Muscle layer of colon (tissue), 2 donors: ENCODE data around the gene IGFBP7.
A peak's percentile ranks its signal among the peaks of the same experiment; 100 is the strongest.

Experiments used
- H3K27ac ChIP-seq: one replicate; pipeline ENCODE4 v1.7.0; 2013; ENCODE audit warnings: low read depth, mild to moderate bottlenecking, low read length, moderate library complexity
- H3K27me3 ChIP-seq, 2 donors: one replicate each; pipeline ENCODE4 v1.7.0; 2013; ENCODE audit warnings: low read length in 2 of 2, mild to moderate bottlenecking in 2 of 2; ENCODE audit not compliant: insufficient read depth in 2 of 2, control insufficient read depth in 1 of 2
- H3K36me3 ChIP-seq: one replicate; pipeline ENCODE4 v1.7.0; 2013; ENCODE audit warnings: mild to moderate bottlenecking, low read length; ENCODE audit not compliant: insufficient read depth
- H3K4me1 ChIP-seq: one replicate; pipeline ENCODE4 v1.7.0; 2013; ENCODE audit warnings: mild to moderate bottlenecking, low read length; ENCODE audit not compliant: insufficient read depth
- H3K4me3 ChIP-seq, 2 donors: one replicate each; pipeline ENCODE4 v1.7.0; 2013; ENCODE audit warnings: low read length in 2 of 2, low read depth in 1 of 2, mild to moderate bottlenecking in 1 of 2, moderate library complexity in 1 of 2
- H3K9ac ChIP-seq: one replicate; pipeline ENCODE4 v1.7.0; 2013; ENCODE audit warnings: low read length
- H3K9me3 ChIP-seq: one replicate; pipeline ENCODE4 v1.7.0; 2013; ENCODE audit warnings: mild to moderate bottlenecking, low read length
- donor health status: abdominal sarcoma.
- donor health status: Adenocarcinoma of cecum.

The IGFBP7 gene

DNA sequence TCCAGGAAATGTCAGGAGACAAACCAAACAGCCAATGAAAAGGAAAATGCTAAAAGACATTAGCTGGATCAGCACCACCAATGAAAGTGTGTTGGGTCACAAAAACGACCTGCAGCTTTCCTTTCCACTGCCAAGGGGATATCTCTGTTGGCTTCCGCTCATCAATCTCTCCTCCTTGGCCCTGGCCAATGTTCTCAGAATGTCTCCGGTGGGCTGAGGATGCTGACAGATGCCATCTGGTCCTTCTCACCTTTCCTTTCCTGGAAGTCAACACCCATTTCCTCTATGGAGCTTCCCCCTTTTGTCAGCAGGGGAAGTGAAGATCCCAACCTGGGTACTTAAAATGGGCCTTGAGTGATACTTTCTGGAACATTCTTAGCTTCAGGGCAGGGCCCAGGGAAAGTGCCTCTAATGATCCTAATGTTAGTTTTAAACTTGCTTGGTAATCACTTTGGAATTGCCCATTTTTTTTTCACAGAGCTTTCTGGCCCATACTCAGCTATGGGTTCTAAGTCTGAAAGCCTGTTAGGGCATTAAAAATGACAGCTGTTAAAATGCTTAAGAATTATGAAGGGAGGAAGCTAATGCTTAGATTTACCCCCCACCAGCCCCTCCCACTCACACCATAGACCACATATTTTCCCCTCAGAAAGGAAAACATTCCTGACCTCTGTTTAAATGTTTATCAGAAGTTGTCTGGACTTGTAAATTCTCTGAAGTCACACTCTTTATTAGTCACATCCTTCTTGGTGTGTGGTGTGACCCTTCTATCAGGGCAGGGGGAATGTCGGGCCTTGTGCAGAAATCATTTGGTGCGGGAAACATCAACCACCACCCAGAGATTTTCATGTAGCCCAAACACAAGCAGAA is 29.2 kb downstream of the IGFBP7 start:
- Histone ChIP-seq H3K27ac (peak overlapping the region; percentile 79), H3K4me3 (no peak overlapping the region), H3K9me3 (no peaks in the 10 kb centered on the region), H3K4me1 (peaks cover 46% of the 10 kb centered on the region), H3K27me3 (no peaks in the 10 kb centered on the region), H3K36me3 (no peaks in the 10 kb centered on the region), H3K9ac (no peak overlapping the region)

DNA sequence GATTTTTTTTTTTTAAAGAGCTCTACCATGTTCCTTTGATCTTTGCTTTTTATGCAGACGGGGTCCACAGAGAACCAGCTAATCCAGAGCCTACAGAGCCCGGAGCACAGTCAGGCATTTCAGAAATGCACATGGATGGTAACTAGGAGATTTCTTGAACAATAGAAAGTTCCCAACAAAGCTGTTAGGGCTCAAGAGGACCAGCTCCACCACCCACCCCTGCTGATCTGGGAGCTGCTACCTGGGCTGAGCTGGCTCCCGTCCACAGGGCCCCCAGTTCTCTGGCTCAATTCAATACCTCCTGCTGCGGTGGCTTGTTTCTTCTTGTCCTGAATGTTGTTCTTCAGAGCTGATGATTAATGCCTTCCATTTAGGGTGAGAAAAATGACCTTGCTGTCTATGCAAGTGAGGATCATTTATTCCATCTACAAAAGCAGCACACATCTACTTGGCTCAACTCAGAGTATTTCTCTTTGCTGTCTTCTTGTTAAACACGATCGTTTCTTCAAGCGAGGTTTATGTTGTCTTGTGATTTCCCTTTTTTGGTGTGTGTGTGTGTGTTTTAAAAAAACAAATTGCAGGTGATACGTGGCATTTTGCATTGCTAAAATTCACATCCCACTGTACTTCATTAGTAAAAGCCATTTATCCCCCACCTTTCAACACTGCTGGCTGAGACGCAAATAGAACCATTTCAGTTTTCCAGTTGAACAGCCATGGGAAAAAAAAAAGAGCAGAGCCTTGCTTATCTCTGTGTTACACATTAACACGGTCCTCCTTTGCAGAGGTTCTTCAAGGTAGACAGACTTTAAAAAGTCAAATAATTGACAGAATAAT is 31.3 kb downstream of the IGFBP7 start:
- Histone ChIP-seq H3K4me3 (peak overlapping the region in 1 of 2 donors; percentile 28), H3K27me3 (no peaks in the 10 kb centered on the region), H3K4me1 (peaks cover 62% of the 10 kb centered on the region), H3K9ac (no peak overlapping the region), H3K9me3 (no peaks in the 10 kb centered on the region), H3K27ac (peak overlapping the region; percentile 27), H3K36me3 (no peaks in the 10 kb centered on the region)

GRCh38 chr4:57077550-57078343 is 32.4 kb downstream of the IGFBP7 start:
- no peak overlapping the region for H3K4me3 ChIP-seq
- no peaks in the 10 kb centered on the region for H3K36me3 ChIP-seq
- no peak overlapping the region for H3K27ac ChIP-seq
- peaks cover 62% of the 10 kb centered on the region for H3K4me1 ChIP-seq
- no peak overlapping the region for H3K9ac ChIP-seq
- H3K9me3 ChIP-seq, result no peaks in the 10 kb centered on the region
- H3K27me3 ChIP-seq, result no peaks in the 10 kb centered on the region

DNA sequence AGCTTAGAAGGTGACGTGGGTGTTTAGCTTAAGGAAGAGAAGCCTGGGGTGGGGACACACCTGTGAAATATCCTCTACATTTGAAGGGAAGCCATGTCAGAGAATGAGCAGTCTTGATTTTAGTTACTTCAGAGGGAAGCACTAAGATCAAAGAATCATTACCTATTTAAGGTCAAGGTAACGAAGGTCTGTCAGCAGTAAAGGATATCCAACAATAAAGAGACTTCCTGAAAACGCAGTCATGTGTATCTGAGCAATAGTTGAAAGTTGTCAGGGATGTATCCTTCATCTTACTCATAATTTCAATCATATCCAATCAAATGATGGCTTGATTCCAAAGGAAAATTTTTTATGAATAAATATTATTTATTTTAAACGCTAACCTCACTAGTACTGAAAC is 33.5 kb downstream of the IGFBP7 start:
- H3K4me1 ChIP-seq, result peaks cover 57% of the 10 kb centered on the region
- no peaks in the 10 kb centered on the region for H3K9me3 ChIP-seq
- H3K9ac ChIP-seq, result no peak overlapping the region
- H3K27me3 ChIP-seq, result no peaks in the 10 kb centered on the region
- no peaks in the 10 kb centered on the region for H3K36me3 ChIP-seq
- H3K4me3 ChIP-seq, result no peak overlapping the region
- no peak overlapping the region for H3K27ac ChIP-seq

DNA sequence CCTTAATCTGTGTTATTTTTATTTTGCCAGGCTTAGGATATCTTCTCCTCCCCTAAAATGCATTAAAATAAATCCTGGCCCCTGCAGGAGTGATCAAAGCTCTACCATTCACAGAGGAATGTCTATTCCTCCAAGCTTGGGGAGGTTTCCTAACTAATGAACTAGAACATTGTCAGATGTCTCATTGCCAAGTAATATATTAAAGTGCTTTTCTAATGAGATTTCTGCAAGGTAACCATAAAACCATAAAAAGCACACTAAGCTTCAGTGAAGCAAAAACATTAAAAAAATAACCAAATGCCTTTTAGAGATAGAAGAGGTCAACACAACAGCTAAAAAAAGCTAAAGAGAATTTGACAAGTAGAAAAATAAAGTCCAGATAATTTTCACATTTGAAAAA is 34.8 kb downstream of the IGFBP7 start:
- H3K4me3 ChIP-seq, result no peak overlapping the region
- H3K27me3 ChIP-seq, result no peaks in the 10 kb centered on the region
- no peaks in the 10 kb centered on the region for H3K36me3 ChIP-seq
- H3K4me1 ChIP-seq, result peaks cover 44% of the 10 kb centered on the region
- H3K27ac ChIP-seq, result no peak overlapping the region
- no peaks in the 10 kb centered on the region for H3K9me3 ChIP-seq
- no peak overlapping the region for H3K9ac ChIP-seq

GRCh38 chr4:57074744-57075143 is 35.4 kb downstream of the IGFBP7 start:
- no peaks in the 10 kb centered on the region for H3K27me3 ChIP-seq
- no peaks in the 10 kb centered on the region for H3K9me3 ChIP-seq
- no peak overlapping the region for H3K9ac ChIP-seq
- peaks cover 38% of the 10 kb centered on the region for H3K4me1 ChIP-seq
- no peaks in the 10 kb centered on the region for H3K36me3 ChIP-seq
- no peak overlapping the region for H3K27ac ChIP-seq
- no peak overlapping the region for H3K4me3 ChIP-seq

GRCh38 chr4:57073559-57073958 is 36.6 kb downstream of the IGFBP7 start:
- no peak overlapping the region for H3K27ac ChIP-seq
- H3K36me3 ChIP-seq, result no peaks in the 10 kb centered on the region
- H3K9ac ChIP-seq, result no peak overlapping the region
- H3K4me1 ChIP-seq, result peaks cover 34% of the 10 kb centered on the region
- no peaks in the 10 kb centered on the region for H3K9me3 ChIP-seq
- H3K27me3 ChIP-seq, result no peaks in the 10 kb centered on the region
- H3K4me3 ChIP-seq, result no peak overlapping the region

DNA sequence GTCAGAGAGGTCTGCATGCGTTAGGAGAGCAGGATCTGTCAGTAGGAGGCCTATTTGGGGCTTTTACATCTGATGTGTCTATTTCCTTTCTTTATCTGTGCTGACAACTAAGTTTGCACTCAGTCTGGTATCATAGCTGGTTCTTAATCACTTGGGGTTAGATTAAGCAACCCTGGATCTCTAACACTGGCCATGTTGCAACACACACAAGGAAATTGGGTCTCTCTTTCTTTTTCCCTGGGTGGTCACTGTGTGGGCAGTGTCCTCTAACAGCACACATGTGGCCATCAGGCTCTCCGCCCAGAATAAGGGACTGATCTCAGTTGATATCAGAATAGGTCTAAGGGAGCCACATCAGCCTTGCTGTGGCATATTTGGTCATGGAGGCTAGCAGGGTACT is 38.9 kb downstream of the IGFBP7 start:
- H3K4me1 ChIP-seq, result peaks cover 26% of the 10 kb centered on the region
- no peak overlapping the region for H3K27ac ChIP-seq
- no peak overlapping the region for H3K4me3 ChIP-seq

GRCh38 chr4:57070461-57070860 is 39.7 kb downstream of the IGFBP7 start:
- Histone ChIP-seq H3K9ac (no peak overlapping the region), H3K9me3 (no peaks in the 10 kb centered on the region), H3K4me1 (peaks cover 23% of the 10 kb centered on the region), H3K4me3 (no peak overlapping the region), H3K27ac (no peak overlapping the region), H3K27me3 (no peaks in the 10 kb centered on the region), H3K36me3 (no peaks in the 10 kb centered on the region)

More for the DNA sequence above, 38.9 kb downstream of the IGFBP7 start:
- no peaks in the 10 kb centered on the region for H3K9me3 ChIP-seq
- no peak overlapping the region for H3K9ac ChIP-seq
- no peaks in the 10 kb centered on the region for H3K36me3 ChIP-seq
- H3K27me3 ChIP-seq, result no peaks in the 10 kb centered on the region

GRCh38 chr4:57068237-57068981 is 41.8 kb downstream of the IGFBP7 start:
- no peak overlapping the region for H3K27ac ChIP-seq
- no peaks in the 10 kb centered on the region for H3K36me3 ChIP-seq
- H3K4me1 ChIP-seq, result peaks cover 21% of the 10 kb centered on the region
- H3K9me3 ChIP-seq, result no peaks in the 10 kb centered on the region
- no peaks in the 10 kb centered on the region for H3K27me3 ChIP-seq
- no peak overlapping the region for H3K4me3 ChIP-seq
- H3K9ac ChIP-seq, result no peak overlapping the region
